Upper lobe of right lung (tissue), 1 donor: Measurements from ENCODE around the gene PLXNA4. TPM values are rescaled to one million over a fixed set of nuclear protein-coding genes. Genes with fewer than 3 reads are reported as not detected.

Source experiments
- ATAC-seq: fragments of 200-7000 bp; cut with Tn5 transposase; one replicate; pipeline ENCODE4 v1.9.1; 2020; ENCODE audit warnings: mild to moderate bottlenecking, moderate library complexity
- DNase-seq: peaks from one replicate; pipeline ENCODE4 v3.0.0-alpha.2; 2020
- H3K27ac ChIP-seq: fragments of 200-600 bp; one replicate; pipeline ENCODE4 v1.8.0; 2022
- H3K27me3 ChIP-seq: fragments of 200-600 bp; one replicate; pipeline ENCODE4 v1.8.0; 2022; ENCODE audit warnings: mild to moderate bottlenecking
- H3K36me3 ChIP-seq: fragments of 200-600 bp; one replicate; pipeline ENCODE4 v1.8.0; 2022
- H3K4me1 ChIP-seq: fragments of 200-600 bp; one replicate; pipeline ENCODE4 v1.8.0; 2022
- H3K4me3 ChIP-seq: fragments of 200-600 bp; one replicate; pipeline ENCODE4 v1.8.0; 2022; ENCODE audit warnings: mild to moderate bottlenecking
- H3K9me3 ChIP-seq: fragments of 200-600 bp; one replicate; pipeline ENCODE4 v1.8.0; 2022
- intact Hi-C: fragments of 100-400 bp; cut with DNase I; formaldehyde crosslinking; loops from one replicate; pipeline ENCODE4 v1.11.0; 2022
- total RNA-seq: library from RNA; stranded (reverse); fragmentation: NEBNext Ultra II Directional; extraction: Animal tissue kit (Norgen Biotek cat#: 25700); gene quantifications from one replicate; pipeline ENCODE4 v1.2.1, GENCODE V29; 2021
- TF ChIP-seq, protein P1 (sequence below): fragments of 200-600 bp; IDR thresholded peaks from one replicate; pipeline ENCODE4 v1.8.0; 2022; ENCODE audit warnings: antibody characterized with exemption
- donor health status: DM: no; HTN: yes; CAD: no; lungs with severe emphysema.

PLXNA4 gene
- total RNA-seq, 1 donor from 2014 or later: 7.2 TPM

DNA sequence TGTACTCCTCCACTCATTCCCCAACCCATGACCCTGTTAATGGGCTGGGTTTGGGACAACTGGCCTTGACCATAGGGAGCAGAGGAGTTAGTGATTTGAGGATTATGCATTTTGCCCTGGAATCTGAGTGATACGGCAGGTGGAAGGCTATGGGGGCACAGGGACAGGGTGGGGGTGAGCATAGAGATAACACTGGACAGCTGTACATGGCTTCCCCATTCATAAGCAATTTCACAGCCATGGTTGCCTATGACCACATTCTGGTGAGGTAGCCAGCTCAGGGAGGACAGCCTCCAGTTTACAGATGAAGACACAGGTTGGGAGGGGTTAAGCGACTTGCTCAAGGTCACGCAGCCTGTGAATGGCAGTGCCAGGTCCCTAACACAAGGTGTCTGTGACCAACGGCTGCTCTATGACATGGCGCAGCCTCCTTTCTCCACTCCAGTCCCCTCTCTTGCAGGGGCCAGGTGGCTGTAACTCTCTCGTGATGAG, 319.5 kb downstream of the PLXNA4 start:
- Histone ChIP-seq H3K36me3 (no peaks in the 10 kb centered on the region), H3K4me3 (no peak overlapping the region), H3K27me3 (no peaks in the 10 kb centered on the region), H3K4me1 (no peaks in the 10 kb centered on the region), H3K27ac (no peak overlapping the region), H3K9me3 (no peaks in the 10 kb centered on the region)
- DNase-seq: no peak
- intact Hi-C loops: no loop called here
- no peak for ATAC-seq
- TF ChIP-seq, protein P1, sequence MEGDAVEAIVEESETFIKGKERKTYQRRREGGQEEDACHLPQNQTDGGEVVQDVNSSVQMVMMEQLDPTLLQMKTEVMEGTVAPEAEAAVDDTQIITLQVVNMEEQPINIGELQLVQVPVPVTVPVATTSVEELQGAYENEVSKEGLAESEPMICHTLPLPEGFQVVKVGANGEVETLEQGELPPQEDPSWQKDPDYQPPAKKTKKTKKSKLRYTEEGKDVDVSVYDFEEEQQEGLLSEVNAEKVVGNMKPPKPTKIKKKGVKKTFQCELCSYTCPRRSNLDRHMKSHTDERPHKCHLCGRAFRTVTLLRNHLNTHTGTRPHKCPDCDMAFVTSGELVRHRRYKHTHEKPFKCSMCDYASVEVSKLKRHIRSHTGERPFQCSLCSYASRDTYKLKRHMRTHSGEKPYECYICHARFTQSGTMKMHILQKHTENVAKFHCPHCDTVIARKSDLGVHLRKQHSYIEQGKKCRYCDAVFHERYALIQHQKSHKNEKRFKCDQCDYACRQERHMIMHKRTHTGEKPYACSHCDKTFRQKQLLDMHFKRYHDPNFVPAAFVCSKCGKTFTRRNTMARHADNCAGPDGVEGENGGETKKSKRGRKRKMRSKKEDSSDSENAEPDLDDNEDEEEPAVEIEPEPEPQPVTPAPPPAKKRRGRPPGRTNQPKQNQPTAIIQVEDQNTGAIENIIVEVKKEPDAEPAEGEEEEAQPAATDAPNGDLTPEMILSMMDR: no peak

GRCh38 chr7:132255898-132256297, 320.4 kb downstream of the PLXNA4 start:
- Histone ChIP-seq H3K9me3 (no peaks in the 10 kb centered on the region), H3K27ac (no peak overlapping the region), H3K4me3 (no peak overlapping the region), H3K36me3 (no peaks in the 10 kb centered on the region), H3K4me1 (no peaks in the 10 kb centered on the region), H3K27me3 (no peaks in the 10 kb centered on the region)
- TF ChIP-seq, protein P1: no peak
- intact Hi-C loops: no loop called here
- ATAC-seq (peak; percentile 8), DNase-seq (peak; percentile 67)

GRCh38 chr7:132255115-132255797, 321.0 kb downstream of the PLXNA4 start:
- Histone ChIP-seq H3K27ac (no peak overlapping the region), H3K27me3 (no peaks in the 10 kb centered on the region), H3K9me3 (no peaks in the 10 kb centered on the region), H3K36me3 (no peaks in the 10 kb centered on the region), H3K4me3 (no peak overlapping the region), H3K4me1 (no peaks in the 10 kb centered on the region)
- DNase-seq (no peak), ATAC-seq (peak; percentile 51)
- TF ChIP-seq, protein P1: no peak
- intact Hi-C loops: no loop called here

- Histone ChIP-seq H3K27me3 (no peaks in the 10 kb centered on the region), H3K4me3 (no peak overlapping the region), H3K4me1 (no peaks in the 10 kb centered on the region), H3K27ac (no peak overlapping the region), H3K9me3 (no peaks in the 10 kb centered on the region), H3K36me3 (no peaks in the 10 kb centered on the region)
- intact Hi-C loops: no loop called here
- ATAC-seq (no peak), DNase-seq (no peak)
- TF ChIP-seq, protein P1: no peak
Measured at GRCh38 chr7:132254455-132254854, 321.8 kb downstream of the PLXNA4 start.

DNA sequence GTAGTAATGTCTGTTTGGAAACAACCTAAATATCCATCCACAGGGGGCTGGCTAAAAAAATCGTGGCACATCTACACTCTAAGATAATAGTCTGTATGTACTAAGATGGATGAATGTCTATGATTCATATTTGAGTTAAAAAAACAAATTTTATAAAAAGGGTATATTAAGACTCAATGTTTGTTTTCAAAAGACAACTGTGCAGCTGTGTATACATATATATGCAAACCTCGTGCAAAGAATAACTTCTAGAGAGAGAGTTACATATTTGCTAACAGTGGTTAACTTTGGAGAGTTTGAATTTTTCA, 323.5 kb downstream of the PLXNA4 start:
- intact Hi-C loops: no loop called here
- ATAC-seq (no peak), DNase-seq (no peak)
- H3K36me3 ChIP-seq: no peaks in the 10 kb centered on the region
- H3K27me3 ChIP-seq: no peaks in the 10 kb centered on the region
- TF ChIP-seq, protein P1: no peak
- H3K9me3 ChIP-seq: no peaks in the 10 kb centered on the region
- H3K27ac ChIP-seq: no peak overlapping the region
- H3K4me1 ChIP-seq: no peaks in the 10 kb centered on the region
- no peak overlapping the region for H3K4me3 ChIP-seq

DNA sequence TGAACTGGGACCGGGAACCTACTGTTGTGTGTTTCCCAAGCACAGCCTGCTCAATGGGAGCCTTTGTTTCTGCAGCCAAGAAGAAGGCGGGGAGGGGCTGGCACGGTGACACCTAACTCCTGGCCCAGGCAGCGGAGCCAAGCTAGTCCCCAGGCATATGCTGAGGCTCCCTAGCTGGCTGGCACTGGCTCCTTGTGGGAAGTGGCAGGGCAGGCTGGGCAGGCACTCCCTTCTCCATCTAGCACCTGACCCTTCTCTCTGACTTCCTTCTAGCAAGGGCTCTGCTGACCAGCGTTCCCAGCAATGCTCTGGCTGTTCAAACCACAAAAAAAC, 325.0 kb downstream of the PLXNA4 start:
- DNase-seq: peak; percentile 93
- no peak overlapping the region for H3K27ac ChIP-seq
- intact Hi-C loops: no loop called here
- TF ChIP-seq, protein P1: no peak
- no peaks in the 10 kb centered on the region for H3K36me3 ChIP-seq
- no peaks in the 10 kb centered on the region for H3K9me3 ChIP-seq
- H3K4me3 ChIP-seq: no peak overlapping the region
- H3K27me3 ChIP-seq: no peaks in the 10 kb centered on the region
- H3K4me1 ChIP-seq: no peaks in the 10 kb centered on the region
- ATAC-seq: peak; percentile 96
